GM19025 (cell line): ENCODE measurements around the gene POU2F2.

ENCODE experiments used
- ATAC-seq: cut with Tn5 transposase; IDR thresholded peaks from one replicate; pipeline ENCODE4 v1.9.1; 2021; ENCODE audit warnings: mild to moderate bottlenecking, low read depth, moderate library complexity; ENCODE audit not compliant: unreplicated experiment

The POU2F2 gene

DNA sequence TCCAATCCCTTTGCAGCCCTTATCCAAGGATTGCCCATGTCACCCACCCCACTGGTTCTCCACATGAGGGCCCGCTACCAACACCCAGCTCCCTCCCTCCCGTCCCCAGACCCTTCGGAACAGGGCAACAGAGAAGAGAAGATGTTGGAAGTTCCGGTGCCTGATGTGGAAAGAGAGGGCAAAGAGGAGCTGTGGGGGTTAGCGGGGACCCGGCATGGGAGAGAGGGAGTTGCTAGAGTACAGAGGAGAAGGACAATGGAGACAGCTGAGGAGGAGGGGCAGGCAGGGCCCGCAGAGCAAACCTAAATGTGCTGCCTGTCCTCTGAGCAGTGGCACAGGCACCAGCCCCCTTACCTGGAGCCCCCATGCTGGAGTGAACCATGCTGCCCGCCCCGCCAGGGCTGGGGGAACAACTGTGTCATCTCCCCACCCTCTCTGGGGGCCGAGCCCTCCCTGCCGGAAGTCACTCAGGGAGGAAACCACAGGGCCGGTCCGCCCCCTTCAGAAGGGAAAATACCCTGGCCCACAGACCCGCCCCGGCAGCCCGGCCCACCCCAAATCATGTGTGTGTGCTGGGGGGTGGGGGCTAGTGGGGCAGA lies at the start of gene POU2F2:
TSS of gene POU2F2 (minus strand) at position 417 of the 599 bp plus-strand sequence. CDS start at position 382, 35 bp downstream.
- no peak for ATAC-seq

GRCh38 chr19:42178791-42179674 lies 46.8 kb upstream of the POU2F2 start:
- no peak for ATAC-seq

DNA sequence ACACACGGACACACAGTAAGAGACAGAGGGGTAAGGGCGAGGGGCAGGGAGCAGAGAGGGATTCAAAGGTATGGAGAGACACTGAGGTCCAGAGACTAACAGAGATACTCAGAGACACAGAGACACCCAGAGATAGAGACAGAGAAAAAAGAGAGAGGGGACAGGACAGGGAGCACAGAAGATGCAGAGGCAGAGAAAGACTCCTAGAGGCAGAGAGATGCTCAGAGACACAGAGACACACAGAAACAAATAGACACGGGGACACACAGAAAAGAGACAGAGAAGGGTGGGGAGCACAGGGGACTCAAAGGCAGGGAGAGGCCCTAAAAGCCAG lies 45.4 kb upstream of the POU2F2 start:
- no peak for ATAC-seq

DNA sequence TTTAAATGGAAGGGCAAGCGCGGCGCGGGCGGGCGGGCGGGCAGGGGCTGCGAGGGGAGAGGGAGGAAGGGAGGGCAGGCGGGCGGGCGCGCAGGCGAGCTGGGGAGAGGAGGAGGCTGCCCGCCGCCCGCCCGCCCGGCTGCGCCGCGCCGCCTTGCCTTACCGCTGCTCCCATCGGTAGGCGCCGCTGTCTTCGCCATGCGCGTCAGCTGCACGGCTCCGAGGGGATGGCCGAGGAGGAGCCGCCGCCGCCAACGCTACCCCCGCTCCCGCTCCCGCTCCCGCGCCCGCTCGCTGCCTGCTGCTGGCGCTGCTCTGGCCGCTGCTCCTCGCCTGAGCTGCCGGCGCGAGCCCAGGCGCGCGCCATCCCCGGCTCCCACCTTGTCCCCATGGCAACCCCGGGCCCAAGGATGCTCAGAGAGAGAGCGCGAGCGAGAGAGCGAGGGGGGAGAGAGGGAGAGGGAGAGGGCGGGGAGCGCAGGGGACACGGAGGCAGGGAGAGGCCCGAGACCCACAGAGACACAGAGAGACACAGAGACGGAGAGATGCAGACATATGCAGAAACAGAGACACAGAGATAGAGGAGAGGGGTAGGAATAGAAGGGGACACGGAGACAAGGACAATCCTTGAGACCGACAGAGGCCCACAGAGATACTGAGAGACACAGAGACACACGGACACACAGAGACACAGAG lies 44.9 kb upstream of the POU2F2 start:
- peak; percentile 53 for ATAC-seq

- no peak for ATAC-seq
These were observed 44.4 kb upstream of the POU2F2 start for GRCh38 chr19:42176649-42176989.

DNA sequence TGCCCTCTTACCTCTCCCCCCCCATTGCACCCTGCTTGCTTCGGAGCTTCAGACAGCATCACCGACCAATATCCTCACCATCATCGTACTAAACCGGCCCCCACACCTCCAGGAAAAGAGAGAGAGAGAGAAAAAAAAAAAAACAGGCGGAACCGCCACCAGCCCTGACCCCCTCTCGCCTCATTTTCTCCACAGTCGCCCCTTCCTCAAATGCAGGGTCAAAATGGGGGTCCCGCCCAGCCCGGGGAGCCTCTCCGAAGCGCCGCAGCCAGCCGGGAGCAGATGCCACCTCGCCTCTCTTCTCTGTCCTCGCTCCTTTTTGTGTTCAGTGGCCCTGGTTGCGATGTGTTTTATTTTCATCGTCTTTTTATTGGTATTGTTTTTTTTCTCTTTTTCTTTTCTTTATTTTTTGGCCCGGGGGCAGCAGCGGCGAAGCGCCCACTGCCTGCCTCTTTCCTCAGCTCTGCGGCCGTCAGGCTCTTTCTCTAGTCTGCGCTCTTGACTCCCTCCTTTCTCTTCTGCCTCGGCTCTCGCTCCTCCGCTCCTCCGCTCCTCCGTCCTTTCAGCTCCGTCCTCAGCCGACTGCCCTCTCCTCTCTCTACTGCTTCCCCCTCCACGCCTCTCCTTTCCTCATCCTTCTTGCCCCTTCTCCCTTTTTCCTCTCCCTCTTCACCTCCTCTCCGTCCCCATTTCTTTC lies 43.9 kb upstream of the POU2F2 start:
- no peak for ATAC-seq

- ATAC-seq, result no peak
These were observed 42.9 kb upstream of the POU2F2 start for GRCh38 chr19:42174958-42175734.

DNA sequence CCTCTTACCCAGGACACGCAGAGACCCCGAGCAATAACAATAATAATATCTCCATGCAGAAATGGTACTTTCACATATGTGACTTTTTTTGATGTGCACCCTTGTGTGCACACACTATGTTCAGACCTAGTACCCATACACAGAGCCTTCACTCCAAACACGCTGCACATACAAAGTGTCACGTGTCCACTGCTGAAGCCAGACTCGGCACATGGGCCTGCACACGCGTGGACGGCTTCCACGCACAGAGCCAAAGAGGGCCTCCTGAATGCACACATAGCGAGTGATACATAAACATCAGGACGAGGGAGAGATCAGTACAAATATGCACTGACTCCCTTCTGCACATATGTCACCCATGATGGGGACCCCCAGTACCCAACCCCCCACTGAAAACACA lies 41.9 kb upstream of the POU2F2 start:
- no peak for ATAC-seq

DNA sequence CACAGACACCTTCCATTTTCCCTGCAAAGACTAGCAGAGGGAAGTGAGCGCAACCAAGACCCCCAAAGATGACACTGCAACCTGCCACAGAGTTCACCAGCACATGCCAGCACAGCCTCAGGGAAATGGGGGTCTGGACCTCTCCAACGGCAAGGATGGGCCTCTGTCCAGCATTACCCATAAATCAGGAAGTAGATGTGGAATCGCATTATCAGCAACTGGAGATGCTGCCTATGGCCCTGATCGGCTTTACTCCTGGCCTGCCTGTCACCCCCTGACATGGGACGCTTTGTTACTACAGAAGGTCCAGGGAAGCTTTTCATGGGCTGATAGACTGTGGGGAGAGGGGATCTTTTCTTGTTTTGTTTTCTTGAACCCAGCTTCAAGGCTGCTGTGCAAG lies 41.4 kb upstream of the POU2F2 start:
- ATAC-seq, result no peak

DNA sequence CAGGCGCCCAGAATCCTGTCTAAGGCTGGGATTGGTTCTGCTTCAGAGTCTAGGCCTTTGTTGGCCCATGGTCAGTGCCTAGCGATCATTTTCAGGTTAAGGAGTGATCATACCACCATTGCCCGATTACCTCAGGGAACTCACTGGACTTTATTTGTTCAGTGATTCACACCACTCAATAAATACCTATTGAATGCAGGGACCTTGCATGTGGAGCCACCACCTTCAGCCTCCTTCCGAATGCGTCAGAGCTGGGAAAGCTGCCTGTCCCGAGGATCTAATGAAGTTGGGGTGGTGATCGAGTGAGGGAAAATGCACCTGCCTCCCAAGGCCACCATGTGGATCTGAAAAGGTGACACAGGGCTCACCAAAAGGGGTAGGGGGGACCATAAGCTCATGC lies 40.0 kb upstream of the POU2F2 start:
- ATAC-seq, result no peak

DNA sequence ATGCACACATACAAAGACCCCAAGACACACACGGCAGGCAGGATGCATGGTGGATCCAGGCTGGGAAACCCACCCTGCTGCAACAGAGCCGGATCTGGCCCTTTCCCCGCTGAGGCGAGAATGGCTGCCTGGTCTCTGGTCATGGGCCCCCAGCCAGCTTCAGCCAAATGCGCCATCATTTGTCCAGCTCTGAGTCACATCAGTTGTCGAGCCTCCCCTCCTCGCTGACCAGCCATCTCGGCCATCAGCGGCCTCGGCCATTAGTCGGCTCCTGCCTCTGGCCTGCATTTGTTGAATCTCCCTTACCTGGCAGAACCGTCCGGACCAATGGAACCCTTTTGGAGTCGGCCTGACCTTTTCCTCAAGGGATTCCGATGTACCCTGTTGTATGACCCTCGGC lies 38.5 kb upstream of the POU2F2 start:
- no peak for ATAC-seq

- ATAC-seq, result no peak
These were observed 37.5 kb upstream of the POU2F2 start for GRCh38 chr19:42169486-42170413.

GRCh38 chr19:42168206-42168605 lies 36.0 kb upstream of the POU2F2 start:
- no peak for ATAC-seq

DNA sequence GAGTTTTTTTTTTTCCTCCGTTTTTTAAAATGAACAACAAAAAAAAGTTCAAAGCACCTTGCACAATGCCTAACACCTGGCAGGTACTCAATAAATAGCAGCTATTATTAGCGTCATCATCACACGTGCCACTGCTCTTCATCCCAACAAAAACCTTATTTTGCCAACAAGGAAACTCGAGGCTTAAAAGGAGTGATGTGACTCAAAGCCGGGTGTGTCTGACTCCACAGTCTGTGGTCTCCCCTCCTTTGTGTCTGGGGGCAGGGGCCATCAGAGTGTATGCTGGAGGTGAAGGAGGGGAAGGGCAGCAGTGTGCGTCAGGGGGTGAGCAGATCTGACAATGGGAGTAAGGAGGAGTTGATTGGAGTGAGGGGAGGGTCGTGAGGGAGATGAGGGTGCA lies 34.1 kb upstream of the POU2F2 start:
- ATAC-seq, result no peak

- no peak for ATAC-seq
These were observed 32.9 kb upstream of the POU2F2 start for GRCh38 chr19:42165146-42165545.

DNA sequence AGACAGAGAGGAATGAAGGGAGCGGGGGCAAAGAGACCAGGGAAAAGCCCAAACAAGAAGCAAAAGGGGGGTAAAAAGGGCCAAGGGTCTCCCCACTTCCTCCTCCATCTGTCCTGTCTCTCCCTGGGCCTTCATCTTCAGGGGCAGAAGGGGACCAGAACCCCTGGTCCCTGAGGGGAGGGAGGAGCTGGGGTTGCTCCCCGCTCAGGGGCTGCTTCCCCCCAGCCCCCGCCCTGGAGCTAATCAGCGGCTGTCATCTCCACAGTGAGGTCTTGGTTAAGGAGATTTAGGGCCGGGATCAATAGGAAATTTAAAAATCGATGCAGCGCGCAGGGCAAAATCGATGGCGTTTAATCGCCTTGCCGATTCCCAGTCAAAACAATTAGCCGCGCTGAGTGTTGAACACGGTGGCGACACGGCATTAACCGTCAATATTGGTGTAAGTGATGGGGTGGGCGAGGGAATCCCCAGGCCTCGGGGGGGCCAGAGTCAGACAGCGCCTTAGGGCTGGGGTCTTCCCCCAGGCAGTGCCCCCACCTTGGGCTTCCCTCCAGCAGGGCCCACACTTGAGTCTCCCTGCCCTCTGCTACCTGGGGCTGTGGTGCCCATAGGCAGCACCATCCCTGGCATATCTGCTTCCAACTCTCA lies 29.5 kb upstream of the POU2F2 start:
- no peak for ATAC-seq

DNA sequence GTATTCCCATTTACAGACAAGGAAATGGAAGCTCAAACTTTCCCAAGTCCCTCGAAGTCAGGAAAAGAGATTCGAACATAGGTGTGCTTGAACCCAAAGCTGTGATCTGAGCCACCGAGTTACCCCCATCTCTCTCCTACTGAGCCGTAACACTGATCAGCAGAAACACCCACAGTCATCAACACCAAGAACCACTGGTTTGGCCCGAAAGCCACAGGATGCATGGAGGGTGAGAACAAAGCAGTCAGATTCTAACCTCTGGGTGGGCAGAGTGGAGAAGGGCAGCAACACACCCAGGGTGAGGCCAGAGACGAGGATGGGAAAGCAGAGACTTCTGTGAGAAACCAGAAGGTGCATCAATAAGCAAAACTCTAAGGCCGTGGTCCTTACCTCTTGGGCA lies 27.7 kb upstream of the POU2F2 start:
- ATAC-seq, result no peak

DNA sequence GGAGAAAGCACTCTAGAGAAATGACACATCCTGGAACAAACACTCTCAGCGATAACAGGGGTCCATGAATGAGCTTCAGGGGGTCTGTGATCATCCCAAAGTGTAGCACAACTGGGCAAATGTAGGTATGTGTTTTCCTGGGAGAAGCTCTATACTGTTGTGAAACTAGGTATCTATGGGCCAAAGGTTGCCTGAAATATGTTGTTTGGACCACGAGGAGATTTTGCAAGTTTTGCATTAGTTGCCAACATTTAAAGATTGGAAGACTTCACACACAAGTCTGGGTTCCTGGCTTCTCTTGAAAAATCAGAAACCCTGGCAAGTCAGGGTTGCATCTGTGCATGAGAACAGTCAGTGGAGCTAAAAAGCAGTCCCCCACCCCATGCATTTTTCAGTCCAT lies 26.7 kb upstream of the POU2F2 start:
- no peak for ATAC-seq

GRCh38 chr19:42156571-42156970 lies 24.3 kb upstream of the POU2F2 start:
- ATAC-seq, result no peak
